22Rv1 (cell line): Measurements from ENCODE around the gene RUNX2.

Source experiments
- H3K27ac ChIP-seq: fragments of 450-650 bp; 2 replicates; pipeline ENCODE4 v1.5.1; 2017
- ZFX ChIP-seq: fragments of 450-650 bp; IDR thresholded peaks from 2 replicates; pipeline ENCODE4 v1.6.1; 2017; ENCODE audit warnings: antibody characterized with exemption, borderline replicate concordance
- TF ChIP-seq, protein P1 (sequence below): fragments of 450-650 bp; IDR thresholded peaks from 2 replicates; pipeline ENCODE4 v1.5.1; 2017; ENCODE audit warnings: mild to moderate bottlenecking

RUNX2 gene

DNA sequence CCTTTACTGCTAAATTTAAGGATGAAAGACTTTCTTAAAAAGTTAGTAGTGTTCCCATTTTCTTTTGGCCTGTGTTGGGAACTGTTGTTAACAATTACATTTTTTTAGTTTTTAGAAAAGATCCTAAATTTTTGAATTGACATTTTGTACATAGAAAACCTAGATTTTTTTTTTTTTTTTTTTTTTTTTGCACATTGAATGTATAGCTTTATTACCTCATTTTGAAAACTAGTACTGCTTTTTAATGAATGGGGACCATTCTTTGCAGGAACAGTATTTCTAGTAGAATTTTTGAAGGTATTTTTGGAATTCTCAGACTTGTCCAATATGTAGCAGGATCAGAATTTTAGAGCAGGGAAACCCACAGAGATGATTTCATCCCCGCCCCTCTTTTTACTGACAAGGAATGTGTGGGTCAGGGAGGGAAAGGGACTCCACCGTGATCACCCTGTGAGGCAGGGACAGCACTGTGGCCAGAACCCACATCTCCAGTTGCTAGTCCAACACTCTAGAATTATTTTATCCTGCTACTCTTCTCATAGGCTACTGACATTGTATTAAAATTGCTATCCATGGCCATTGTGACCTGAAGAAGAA lies 204.0 kb downstream of the RUNX2 start:
- no peak overlapping the region for H3K27ac ChIP-seq
- TF ChIP-seq, protein P1, sequence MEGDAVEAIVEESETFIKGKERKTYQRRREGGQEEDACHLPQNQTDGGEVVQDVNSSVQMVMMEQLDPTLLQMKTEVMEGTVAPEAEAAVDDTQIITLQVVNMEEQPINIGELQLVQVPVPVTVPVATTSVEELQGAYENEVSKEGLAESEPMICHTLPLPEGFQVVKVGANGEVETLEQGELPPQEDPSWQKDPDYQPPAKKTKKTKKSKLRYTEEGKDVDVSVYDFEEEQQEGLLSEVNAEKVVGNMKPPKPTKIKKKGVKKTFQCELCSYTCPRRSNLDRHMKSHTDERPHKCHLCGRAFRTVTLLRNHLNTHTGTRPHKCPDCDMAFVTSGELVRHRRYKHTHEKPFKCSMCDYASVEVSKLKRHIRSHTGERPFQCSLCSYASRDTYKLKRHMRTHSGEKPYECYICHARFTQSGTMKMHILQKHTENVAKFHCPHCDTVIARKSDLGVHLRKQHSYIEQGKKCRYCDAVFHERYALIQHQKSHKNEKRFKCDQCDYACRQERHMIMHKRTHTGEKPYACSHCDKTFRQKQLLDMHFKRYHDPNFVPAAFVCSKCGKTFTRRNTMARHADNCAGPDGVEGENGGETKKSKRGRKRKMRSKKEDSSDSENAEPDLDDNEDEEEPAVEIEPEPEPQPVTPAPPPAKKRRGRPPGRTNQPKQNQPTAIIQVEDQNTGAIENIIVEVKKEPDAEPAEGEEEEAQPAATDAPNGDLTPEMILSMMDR, result no peak
- TF ChIP-seq ZFX, result no peak

DNA sequence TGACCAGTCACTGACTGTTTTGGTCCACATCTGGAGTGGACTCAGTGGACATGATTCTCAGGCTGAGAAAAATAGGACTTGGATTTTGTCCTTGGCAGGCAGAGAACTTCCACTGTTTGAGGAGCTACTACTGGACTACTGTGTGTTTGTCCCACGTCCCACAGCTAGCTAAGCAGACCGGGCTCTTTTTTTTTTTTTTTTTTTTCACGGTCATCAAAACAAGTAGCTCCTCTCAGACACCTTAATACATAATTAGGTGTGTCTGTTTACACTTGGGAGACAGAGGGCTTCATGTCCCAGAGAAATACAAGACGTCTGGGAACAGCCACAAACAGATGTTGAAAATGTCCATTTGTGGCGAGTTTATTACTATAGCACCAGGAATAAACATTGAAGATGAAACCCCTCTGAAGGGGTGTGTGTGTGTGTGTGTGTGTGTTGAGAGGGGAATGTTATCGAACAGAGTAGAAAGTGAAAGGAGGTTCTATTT lies 204.6 kb downstream of the RUNX2 start:
- TF ChIP-seq ZFX, result no peak
- TF ChIP-seq, protein P1, result no peak
- no peak overlapping the region for H3K27ac ChIP-seq

- TF ChIP-seq, protein P1, result no peak
- TF ChIP-seq ZFX, result no peak
- H3K27ac ChIP-seq, result no peak overlapping the region
Observed at GRCh38 chr6:45533386-45533785, 205.3 kb downstream of the RUNX2 start.

DNA sequence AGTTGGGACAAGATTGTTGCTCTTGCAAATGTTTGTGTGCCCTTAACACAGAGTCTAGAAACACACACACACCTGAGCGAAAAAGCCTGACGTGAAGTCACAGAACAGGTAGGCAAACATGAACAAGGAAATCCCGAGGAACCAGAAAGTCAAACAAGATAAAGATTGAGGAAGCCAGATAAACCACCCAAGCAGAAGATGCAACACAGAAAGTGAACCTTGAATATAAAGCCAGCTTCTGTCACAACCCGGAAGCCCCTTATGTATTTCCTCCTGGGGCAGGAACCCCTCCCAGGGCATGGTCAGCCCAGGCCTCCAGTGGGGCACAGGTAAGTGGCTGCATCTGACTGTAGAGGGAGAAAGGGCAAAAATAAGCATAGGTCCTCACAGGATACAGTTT lies 207.8 kb downstream of the RUNX2 start:
- no peak overlapping the region for H3K27ac ChIP-seq
- TF ChIP-seq, protein P1, result no peak
- no peak for TF ChIP-seq ZFX

- no peak for TF ChIP-seq ZFX
- TF ChIP-seq, protein P1, result no peak
- no peak overlapping the region for H3K27ac ChIP-seq
Observed at GRCh38 chr6:45537539-45537938, 209.4 kb downstream of the RUNX2 start.

- no peak overlapping the region for H3K27ac ChIP-seq
- TF ChIP-seq ZFX, result no peak
- TF ChIP-seq, protein P1, result no peak
Observed at GRCh38 chr6:45538641-45539547, 210.8 kb downstream of the RUNX2 start.

DNA sequence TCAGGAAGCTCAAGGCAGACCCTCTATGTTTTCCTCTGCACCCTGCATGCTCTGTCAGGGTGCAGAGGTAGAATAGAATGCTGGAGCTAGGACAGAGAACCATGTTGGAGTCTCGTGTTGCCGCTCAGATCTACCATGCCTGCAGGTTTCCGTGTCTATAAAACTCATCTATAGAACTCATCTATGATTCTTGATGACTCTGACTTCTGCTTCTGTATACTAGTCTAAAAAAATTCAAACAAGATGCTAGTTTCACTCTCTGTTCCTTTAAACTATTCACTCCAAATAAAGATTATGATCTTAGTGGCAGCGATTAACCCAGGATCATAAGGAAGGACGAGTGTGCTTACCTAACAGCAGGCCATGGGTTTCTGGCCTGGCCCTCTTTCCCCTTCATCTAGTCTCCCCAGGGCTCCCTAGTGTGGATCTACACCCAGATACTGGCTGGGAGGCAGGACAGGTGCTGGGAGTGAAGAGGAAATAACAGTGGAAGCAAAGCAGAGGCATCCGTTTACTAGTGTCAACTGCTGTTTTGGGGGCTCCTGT lies 212.3 kb downstream of the RUNX2 start:
- no peak overlapping the region for H3K27ac ChIP-seq
- TF ChIP-seq ZFX, result no peak
- TF ChIP-seq, protein P1, result no peak
